ENCODE data around the gene FYN.
"Not testable (repeated sequence)": the region's sequence is repeated elsewhere in the genome, so short reads cannot be mapped to it uniquely, and the experiment has no call there.

Gene FYN

GRCh38 chr6:111873178-111874024 lies at the start of gene FYN:
Gene FYN (minus strand): TSS chr6:111873452. CDS start chr6:111720051, 153,401 bp downstream.
- DNase-seq: peak; percentile 99

- DNase-seq: no peak
Measured at GRCh38 chr6:111922454-111923297, 49.4 kb upstream of the FYN start.

DNA sequence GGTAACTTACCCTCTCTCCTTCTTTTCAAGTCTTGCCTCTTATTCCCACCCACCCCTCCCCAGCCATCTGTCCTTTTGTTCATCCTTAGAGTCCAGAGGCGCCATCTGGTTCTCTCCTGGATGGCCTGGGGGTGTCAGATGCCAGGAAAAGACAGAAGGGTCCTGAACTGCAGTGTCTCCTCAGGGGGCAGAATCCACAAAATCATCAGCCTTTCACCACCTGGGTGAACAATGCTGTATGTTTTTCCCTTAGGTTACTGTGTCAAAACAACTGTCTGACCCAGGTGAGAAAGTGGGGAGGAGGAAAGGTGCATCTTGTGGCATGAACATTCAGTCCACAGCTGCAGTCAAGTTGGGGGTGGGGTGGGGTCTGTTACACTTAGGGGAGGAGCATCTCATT lies 47.9 kb upstream of the FYN start:
- DNase-seq: no peak

DNA sequence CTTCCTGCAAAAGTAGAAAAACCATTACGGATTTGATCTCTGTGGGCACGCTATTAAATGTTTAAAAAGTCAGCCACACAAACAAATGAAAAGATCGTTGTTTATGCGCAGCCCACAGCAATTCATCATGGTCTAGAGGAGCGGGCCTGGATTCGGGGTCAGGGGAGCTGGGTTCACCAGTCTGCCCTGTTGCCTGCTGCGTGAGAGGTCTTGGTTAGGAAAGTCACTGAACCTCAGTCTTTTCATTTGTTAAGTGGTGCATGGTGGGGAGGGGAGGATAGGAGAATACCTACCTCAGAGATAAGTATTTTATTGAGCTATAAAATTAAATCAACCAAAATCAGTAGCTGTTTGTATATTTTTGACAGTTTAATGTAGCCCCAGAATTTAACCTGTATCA lies 47.3 kb upstream of the FYN start:
- DNase-seq: no peak

- DNase-seq: no peak
Measured at GRCh38 chr6:111918825-111919224, 45.6 kb upstream of the FYN start.

DNA sequence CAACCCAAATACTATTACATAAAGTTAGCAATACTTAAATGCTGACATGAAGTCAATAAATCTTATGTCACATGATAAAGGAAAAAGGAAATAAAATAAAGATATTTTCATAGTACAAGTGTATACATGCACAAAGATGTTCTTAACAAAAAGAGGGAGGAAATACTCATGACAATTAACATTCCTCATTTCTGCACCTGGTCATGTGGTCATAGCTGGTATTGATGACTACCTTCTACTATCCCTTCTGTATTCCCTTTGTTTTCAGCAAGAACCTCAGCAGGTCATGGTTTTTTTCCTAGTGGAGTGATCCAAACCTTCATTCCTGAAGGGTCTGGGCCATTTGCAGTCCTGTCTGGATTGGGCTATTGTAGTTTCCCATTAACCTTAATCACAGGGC lies 43.5 kb upstream of the FYN start:
- no peak for DNase-seq

DNA sequence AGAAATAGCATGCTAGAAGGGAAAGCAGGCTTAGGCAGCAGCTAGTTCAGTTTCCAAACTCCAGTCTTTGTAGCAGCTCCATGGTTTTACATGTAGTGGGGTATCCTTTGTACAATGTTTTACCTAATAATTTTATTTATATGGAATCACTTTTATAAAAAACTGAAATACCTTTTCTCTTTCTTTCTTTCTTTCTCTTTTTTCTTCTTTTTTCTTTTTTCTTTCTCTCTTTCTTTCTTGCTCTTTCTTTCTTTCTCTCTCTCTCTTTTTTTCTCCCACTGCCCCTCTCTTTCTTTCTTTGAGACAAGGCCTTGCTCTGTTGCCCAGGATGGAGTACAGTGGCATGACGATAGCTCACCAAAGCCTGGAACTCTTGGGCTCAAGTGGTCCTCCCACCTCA lies 41.4 kb upstream of the FYN start:
- DNase-seq: no peak

GRCh38 chr6:111912904-111913303 lies 39.7 kb upstream of the FYN start:
- no peak for DNase-seq

DNA sequence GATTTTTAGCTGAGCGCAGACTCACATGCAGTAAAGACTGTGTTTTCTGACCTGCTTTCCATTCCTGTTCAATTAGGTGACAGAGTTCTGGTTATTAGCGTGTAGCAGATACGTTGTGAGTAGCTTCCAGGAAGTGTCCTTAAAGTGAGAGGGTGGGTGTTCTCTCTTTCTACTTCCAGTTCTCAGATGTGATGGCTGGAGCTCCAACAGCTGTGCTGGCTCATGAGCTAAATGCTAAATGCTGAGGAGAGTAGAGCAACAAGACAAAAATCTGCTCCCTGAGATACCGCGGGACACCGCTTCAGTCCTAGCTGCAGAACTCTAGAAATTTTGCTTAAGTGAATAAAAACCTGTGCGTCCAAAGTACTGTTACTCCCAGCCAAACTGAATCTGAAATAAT lies 38.2 kb upstream of the FYN start:
- no peak for DNase-seq

GRCh38 chr6:111909238-111909637 lies 36.0 kb upstream of the FYN start:
- DNase-seq: no peak

- DNase-seq: not testable (repeated sequence)
Measured at GRCh38 chr6:111908365-111908764, 35.1 kb upstream of the FYN start.

GRCh38 chr6:111900735-111901134 lies 27.5 kb upstream of the FYN start:
- no peak for DNase-seq

DNA sequence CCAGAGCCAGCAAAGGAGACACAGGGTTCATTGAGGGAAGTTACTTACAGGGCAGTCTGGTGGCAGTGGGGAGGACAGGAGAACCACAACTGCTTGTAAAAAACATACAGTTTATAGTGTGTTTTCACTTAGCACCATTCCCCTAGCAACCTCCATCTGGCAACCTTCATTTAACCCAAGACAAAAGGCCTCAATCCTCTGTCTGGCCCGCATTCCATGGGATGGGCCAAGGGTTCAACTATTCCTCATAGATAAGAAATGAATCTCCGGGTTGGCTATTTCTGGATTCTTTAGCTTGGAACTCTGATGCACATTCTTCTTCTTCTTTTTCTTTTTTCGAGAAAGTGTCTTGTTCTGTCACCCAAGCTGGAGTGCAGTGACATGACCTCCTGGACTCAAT lies 26.3 kb upstream of the FYN start:
- DNase-seq: no peak

GRCh38 chr6:111898452-111898851 lies 25.2 kb upstream of the FYN start:
- DNase-seq: no peak

GRCh38 chr6:111894951-111895350 lies 21.7 kb upstream of the FYN start:
- DNase-seq: no peak

DNA sequence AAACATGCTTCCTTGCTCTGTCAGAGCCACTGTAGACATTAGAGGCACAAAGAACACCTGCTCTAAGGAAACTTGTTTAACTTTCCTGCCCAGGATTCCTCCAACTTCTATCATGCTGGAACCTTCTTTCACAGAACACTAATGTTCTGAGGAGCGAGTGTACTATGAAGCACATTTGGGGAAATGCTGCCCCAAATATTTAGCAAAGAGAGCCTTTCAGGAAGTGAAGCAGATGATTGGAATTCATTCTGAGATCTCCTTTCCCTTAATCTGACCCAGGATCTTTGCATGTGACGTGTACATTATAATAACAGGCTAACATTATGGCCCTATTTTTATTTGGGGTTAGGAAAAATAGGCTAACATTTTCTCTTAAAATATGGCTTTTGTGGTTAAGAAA lies 21.0 kb upstream of the FYN start:
- no peak for DNase-seq

GRCh38 chr6:111892431-111892830 lies 19.2 kb upstream of the FYN start:
- DNase-seq: no peak

GRCh38 chr6:111890988-111891387 lies 17.7 kb upstream of the FYN start:
- no peak for DNase-seq

- no peak for DNase-seq
Measured at GRCh38 chr6:111888928-111889695, 15.9 kb upstream of the FYN start.

GRCh38 chr6:111886793-111887192 lies 13.5 kb upstream of the FYN start:
- not testable (repeated sequence) for DNase-seq

- DNase-seq: no peak
Measured at GRCh38 chr6:111885373-111886027, 12.2 kb upstream of the FYN start.

DNA sequence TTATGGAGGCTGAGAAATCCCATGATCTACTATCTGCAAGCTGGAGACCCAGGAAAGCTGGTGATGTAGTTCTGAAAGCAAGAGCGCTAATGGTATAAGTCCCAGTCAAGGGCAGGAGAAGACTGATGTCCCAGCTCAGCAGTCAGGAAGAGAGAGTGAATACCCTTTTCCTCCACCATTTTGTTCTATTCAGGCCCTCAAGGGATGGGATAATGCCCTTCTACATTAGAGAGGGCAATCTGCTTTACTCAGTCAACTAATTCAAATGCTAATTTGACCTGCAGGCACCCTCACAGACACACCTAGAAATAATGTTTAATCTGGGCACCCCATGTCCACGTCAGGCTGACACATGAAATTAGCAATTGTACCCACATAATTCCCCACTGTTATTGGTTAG lies 10.8 kb upstream of the FYN start:
- no peak for DNase-seq

Data from activated CD8-positive, alpha-beta memory T cell treated with anti-CD3 and anti-CD28 coated beads, Interleukin-2, amount 50 U/mL, for 48 hours (primary cell).